Ectodermal cell (in vitro differentiated cells): ENCODE results near the gene KRTAP25-1.

Experiments
- H3K27ac ChIP-seq: 2 replicates; pipeline ENCODE4 v1.7.0; 2013; ENCODE audit warnings: mild to moderate bottlenecking, low read depth, low read length; ENCODE audit not compliant: insufficient read depth, poor library complexity, severe bottlenecking
- H3K27me3 ChIP-seq: 2 replicates; pipeline ENCODE4 v1.7.0; 2013; ENCODE audit warnings: mild to moderate bottlenecking, low read length; ENCODE audit not compliant: insufficient read depth, control insufficient read depth, poor library complexity, severe bottlenecking
- H3K36me3 ChIP-seq: one replicate; pipeline ENCODE4 v1.7.0; 2013; ENCODE audit warnings: low read length; ENCODE audit not compliant: control insufficient read depth, insufficient read depth
- H3K4me1 ChIP-seq: one replicate; pipeline ENCODE4 v1.7.0; 2013; ENCODE audit warnings: low read length; ENCODE audit not compliant: control insufficient read depth, insufficient read depth
- H3K4me3 ChIP-seq: 2 replicates; pipeline ENCODE4 v1.7.0; 2013; ENCODE audit warnings: low read depth, low read length, control low read depth; ENCODE audit not compliant: insufficient read depth
- H3K9me3 ChIP-seq: 2 replicates; pipeline ENCODE4 v1.7.0; 2013; ENCODE audit warnings: mild to moderate bottlenecking, low read length, moderate library complexity; ENCODE audit not compliant: control insufficient read depth
- WGBS, 2 experiments: methylation state at CpG; one replicate each; pipeline ENCODE4 v1.1.7; 2013; ENCODE audit warnings: missing lambda C conversion rate in 2 of 2; 5-methylcytosine and 5-hydroxymethylcytosine counted together

The KRTAP25-1 gene

DNA sequence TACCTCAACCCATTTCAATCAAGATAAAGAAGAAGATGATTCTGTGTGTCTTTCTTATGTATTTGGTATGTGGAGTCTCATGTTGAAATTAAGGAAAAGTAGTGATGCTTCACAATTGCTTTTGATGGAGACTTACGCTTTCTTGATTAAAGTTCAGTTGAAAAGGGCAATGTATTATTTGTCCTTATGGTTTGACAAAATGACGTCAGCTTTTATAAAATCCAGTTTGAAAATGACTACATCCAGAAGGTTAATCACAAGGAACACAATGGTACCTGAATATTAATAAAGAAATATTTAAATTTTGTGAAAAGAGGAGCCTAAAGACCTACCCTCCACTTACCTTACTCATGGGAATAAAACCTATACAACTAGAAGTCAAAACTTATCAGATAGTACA lies 26.4 kb upstream of the KRTAP25-1 start:
- Histone ChIP-seq H3K27ac (no peak overlapping the region), H3K9me3 (no peaks in the 10 kb centered on the region), H3K36me3 (no peaks in the 10 kb centered on the region), H3K4me3 (no peak overlapping the region), H3K4me1 (no peaks in the 10 kb centered on the region), H3K27me3 (no peaks in the 10 kb centered on the region)
- 92% methylated on average over 2 of the region's 2 CpGs for WGBS, 2 experiments

DNA sequence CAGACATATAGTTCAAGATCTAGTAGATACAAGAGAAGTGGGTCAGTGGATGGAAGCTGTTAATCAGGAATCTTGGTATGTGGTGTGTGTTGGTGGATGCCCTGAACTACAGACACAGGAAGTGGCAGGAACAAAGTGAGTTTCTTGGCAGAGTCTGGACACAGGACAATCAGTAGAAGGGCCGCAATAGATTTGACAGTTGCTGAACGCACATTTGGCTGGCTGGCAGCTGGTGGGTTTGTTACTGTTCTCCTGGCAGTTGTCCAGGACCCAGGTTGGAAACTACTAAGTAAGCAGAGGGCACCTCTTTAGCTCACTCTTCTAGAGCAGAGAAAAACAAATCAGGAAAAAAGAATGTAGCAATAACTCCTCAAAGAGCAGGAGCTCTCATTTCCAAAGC lies 17.6 kb upstream of the KRTAP25-1 start:
- Histone ChIP-seq H3K4me1 (no peaks in the 10 kb centered on the region), H3K36me3 (no peaks in the 10 kb centered on the region), H3K9me3 (no peaks in the 10 kb centered on the region), H3K27me3 (no peaks in the 10 kb centered on the region), H3K4me3 (no peak overlapping the region), H3K27ac (no peak overlapping the region)
- WGBS, 2 experiments = 91 to 95% methylated on average over 2 of the region's 2 CpGs

DNA sequence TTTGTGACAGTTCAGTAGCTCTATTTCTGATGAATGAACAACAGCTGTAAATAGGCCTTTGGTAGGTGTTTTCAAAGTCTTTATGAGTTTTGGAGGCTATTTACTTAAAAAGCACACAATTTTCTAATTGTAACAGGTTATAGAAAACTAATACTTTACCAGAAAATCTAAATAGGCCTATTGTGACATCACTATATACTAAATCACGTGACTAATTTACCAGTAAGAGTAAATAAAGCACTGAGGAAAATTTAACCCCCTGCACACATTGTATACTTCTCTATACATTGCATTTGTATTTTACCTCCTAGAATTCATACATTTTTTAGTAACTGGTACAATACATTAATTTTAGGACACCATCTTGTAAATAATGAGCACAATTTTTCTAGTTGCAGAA lies 15.8 kb upstream of the KRTAP25-1 start:
- Histone ChIP-seq H3K4me3 (no peak overlapping the region), H3K9me3 (no peaks in the 10 kb centered on the region), H3K27ac (no peak overlapping the region)

DNA sequence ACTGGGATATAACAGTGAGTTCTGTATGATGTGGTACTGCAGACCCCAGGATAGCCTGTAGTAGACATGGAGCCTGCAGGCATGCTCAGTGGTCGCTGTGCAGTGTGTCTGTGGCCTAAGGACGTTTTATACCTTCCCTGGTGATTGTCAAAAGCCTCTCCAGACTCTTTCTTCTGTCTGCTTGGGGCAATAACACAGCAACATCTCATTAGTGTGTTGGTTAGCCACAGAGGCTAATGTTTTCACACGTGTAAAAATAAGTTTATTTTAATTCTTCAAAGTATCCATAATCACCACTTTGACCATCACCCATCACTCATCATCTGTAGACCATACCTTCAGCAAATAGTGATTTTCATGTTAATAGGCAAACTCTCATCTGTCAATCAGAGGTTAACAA lies 6.5 kb downstream of the KRTAP25-1 start, which contains the start of gene KRTAP24-1:
TSS of gene KRTAP24-1 (minus strand) at position 101 of the 400 bp plus-strand sequence. CDS start at position 83, 18 bp downstream.
- no peaks in the 10 kb centered on the region for H3K36me3 ChIP-seq
- no peaks in the 10 kb centered on the region for H3K9me3 ChIP-seq
- WGBS, 2 experiments = 88 to 89% methylated on average over 3 of the region's 3 CpGs
- H3K4me3 ChIP-seq = no peak within 1 kb of the TSS
- H3K4me1 ChIP-seq = no peaks in the 10 kb centered on the region
- H3K27ac ChIP-seq = no peak within 1 kb of the TSS
- H3K27me3 ChIP-seq = no peaks in the 10 kb centered on the region

More for the DNA sequence above, 15.8 kb upstream of the KRTAP25-1 start:
- Histone ChIP-seq H3K36me3 (no peaks in the 10 kb centered on the region), H3K4me1 (no peaks in the 10 kb centered on the region), H3K27me3 (no peaks in the 10 kb centered on the region)
- WGBS, 2 experiments = 83 to 92% methylated on average over 1 of the region's 1 CpG

DNA sequence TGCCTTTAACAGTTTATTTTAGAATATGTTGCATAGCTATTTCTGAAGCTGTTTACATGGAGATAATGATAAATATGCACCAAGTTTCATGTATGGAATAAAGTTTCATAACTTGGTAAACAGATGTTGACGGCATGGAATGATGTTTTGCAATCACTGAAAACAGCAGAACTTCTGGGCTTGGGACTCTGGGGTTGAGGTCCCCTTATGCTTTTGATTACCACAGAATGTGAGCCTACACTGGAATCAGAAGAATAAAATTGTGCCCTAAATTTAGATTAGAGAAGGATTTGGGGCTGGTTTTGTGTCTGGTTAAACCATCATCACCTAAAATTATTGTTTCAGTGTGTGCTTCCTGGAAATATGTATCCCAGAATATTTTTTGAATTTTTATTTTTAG lies 17.7 kb downstream of the KRTAP25-1 start:
- Histone ChIP-seq H3K27me3 (no peaks in the 10 kb centered on the region), H3K4me3 (no peak overlapping the region), H3K27ac (no peak overlapping the region), H3K9me3 (no peaks in the 10 kb centered on the region), H3K36me3 (no peaks in the 10 kb centered on the region), H3K4me1 (no peaks in the 10 kb centered on the region)
- WGBS, 2 experiments = 85 to 94% methylated on average over 1 of the region's 1 CpG

DNA sequence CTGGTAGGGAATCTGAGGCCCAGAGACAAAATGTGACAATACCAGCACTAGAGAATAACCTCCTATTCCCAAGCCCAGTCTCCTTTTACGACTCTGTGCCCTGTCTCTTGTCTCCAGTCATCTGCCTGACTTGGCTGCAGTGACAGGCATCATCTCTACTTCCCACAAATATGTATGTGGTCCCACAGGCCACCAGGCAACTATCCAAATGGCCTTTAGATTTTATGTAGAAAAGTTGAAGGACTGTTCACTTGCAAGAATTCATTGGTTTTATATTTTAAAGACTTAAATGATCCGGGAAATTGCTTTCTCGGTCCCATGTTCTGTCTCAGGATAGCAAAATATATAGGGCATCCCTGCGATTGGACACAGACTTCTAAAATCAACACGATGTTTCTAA lies 18.2 kb downstream of the KRTAP25-1 start:
- Histone ChIP-seq H3K27ac (no peak overlapping the region), H3K36me3 (no peaks in the 10 kb centered on the region), H3K9me3 (no peaks in the 10 kb centered on the region), H3K4me3 (no peak overlapping the region), H3K27me3 (no peaks in the 10 kb centered on the region), H3K4me1 (no peaks in the 10 kb centered on the region)
- WGBS, 2 experiments = 93 to 96% methylated on average over 5 of the region's 5 CpGs

DNA sequence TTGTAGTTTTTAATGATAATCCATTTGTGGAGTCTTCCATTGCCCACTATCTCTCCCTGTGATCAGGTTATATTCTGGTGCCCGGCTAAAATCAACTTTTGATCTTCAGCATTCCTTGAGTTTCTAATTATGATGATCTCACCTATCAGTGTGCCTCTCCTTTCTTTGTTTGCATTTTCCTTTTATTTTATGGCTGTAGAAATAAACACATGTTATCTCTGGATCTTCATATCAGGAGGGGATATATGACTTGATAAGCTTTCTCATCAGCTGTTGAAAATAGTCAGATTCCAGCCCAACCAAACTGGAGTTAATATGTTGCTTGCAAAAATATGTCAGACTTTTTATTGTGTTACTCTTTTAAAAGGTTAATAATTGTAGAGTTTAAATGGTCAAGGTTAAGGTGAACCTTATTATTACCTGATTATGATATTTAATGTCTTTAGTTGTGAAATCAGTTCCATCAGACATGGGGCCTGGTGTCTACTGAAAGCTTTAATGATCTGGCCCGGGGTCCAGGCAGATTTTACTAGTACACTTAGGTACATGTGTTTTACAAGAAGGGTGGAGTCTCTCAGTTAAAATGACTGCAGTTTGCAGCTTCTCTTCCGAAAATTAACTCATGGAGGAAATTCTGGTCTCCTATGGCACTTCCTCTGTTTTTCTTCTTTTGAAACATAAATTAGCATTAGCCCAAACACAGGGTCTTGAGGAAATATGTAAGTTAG lies 19.3 kb downstream of the KRTAP25-1 start:
- no peak overlapping the region for H3K27ac ChIP-seq
- H3K4me3 ChIP-seq = no peak overlapping the region
- WGBS, 2 experiments = 92 to 97% methylated on average over 3 of the region's 3 CpGs
- H3K27me3 ChIP-seq = no peaks in the 10 kb centered on the region
- H3K4me1 ChIP-seq = no peaks in the 10 kb centered on the region
- no peaks in the 10 kb centered on the region for H3K9me3 ChIP-seq
- H3K36me3 ChIP-seq = no peaks in the 10 kb centered on the region

DNA sequence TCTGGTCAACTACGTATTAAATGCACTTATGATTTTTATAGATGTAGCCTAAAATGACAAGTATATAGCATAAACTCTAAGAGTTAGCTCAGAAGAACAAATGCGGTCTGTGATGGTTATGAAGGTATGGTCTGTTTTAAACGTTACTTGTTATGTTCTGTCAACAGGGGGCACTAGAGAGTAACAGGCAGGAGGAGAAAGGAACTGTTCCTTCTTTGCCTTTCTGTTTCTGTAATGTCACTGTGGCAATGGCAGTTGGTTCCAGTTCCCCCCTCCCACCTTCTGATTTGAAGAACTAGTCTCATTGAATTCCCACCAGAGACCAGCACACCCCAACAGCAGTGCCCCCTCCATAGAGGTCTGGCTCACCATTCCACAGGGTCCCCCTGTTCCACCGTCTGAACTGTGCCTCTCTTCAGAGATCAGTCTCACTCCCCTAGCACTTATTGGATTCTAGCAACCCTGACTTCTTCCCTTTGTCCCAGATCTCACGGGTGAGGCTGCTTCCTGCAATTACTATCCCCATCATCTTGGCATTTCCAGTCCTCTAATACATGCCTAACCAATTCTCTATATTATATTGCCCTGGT lies 20.6 kb downstream of the KRTAP25-1 start:
- H3K27ac ChIP-seq = no peak overlapping the region
- 74 to 77% methylated on average over 4 of the region's 5 CpGs for WGBS, 2 experiments
- H3K4me1 ChIP-seq = no peaks in the 10 kb centered on the region
- no peaks in the 10 kb centered on the region for H3K36me3 ChIP-seq
- H3K27me3 ChIP-seq = no peaks in the 10 kb centered on the region
- H3K4me3 ChIP-seq = no peak overlapping the region
- H3K9me3 ChIP-seq = no peaks in the 10 kb centered on the region

DNA sequence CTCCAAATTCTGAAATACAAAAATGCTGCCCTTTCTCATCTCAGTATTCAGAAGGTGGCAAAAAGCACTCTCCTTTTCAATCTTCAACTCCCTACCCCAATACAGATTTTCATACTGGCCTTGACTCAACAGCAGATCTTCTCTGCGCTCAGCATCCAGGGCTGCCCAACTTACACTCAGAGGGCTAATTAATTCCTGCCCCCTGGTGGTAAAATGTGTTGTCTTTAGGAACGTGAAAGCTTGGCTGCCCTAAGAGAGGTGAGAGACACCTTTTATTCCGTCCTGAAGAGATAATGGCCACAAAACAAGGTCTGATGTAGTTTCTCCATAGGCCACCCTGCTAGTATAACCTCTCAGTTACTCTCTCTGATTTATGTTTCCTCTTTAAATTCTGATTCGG lies 31.5 kb downstream of the KRTAP25-1 start:
- H3K27me3 ChIP-seq = no peaks in the 10 kb centered on the region
- WGBS, 2 experiments = 55 to 59% methylated on average over 4 of the region's 4 CpGs

DNA sequence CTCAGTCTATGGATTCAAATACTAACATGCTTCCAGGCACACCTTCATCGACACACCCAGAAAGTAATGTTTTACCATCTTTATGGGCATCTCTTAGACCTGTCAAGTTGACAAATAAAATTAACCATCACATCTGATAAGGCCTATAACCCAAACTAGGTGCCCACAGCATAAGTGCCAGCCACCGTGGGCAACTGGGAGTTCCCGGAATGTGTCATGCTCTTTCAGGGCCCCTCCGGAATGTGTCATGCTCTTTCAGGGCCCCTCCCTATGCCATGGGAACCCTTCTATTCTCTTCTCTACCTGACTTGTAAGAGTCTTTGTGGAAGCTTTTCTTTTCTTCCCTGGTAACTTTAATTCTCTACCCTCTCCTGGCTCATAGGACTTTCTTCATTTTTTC lies 33.2 kb downstream of the KRTAP25-1 start:
- Histone ChIP-seq H3K4me3 (no peak overlapping the region), H3K27ac (no peak overlapping the region), H3K27me3 (no peaks in the 10 kb centered on the region), H3K36me3 (no peaks in the 10 kb centered on the region), H3K9me3 (no peaks in the 10 kb centered on the region), H3K4me1 (no peaks in the 10 kb centered on the region)
- 83 to 87% methylated on average over 4 of the region's 4 CpGs for WGBS, 2 experiments

More for the DNA sequence above, 31.5 kb downstream of the KRTAP25-1 start:
- Histone ChIP-seq H3K36me3 (no peaks in the 10 kb centered on the region), H3K9me3 (no peaks in the 10 kb centered on the region), H3K4me3 (no peak overlapping the region), H3K27ac (no peak overlapping the region), H3K4me1 (no peaks in the 10 kb centered on the region)
